Measurements from ENCODE around the gene IGFL1.
"Not testable (repeated sequence)": the region's sequence is repeated elsewhere in the genome, so short reads cannot be mapped to it uniquely, and the experiment has no call there.

IGFL1 gene

GRCh38 chr19:46273931-46274330 is 44.4 kb downstream of the IGFL1 start:
- not testable (repeated sequence) for DNase-seq

GRCh38 chr19:46279177-46279576 is 49.6 kb downstream of the IGFL1 start:
- DNase-seq = no peak

Measured in activated effector memory CD4-positive, alpha-beta T cell treated with anti-CD3 and anti-CD28 coated beads, Interleukin-2, amount 50 U/mL, for 16 hours (primary cell).